ACC112 (cell line): ENCODE measurements around the gene PDE4B.

Experiments used
- H2AFZ ChIP-seq: fragments of 200-600 bp; sonication (generic); one replicate; pipeline ENCODE4 v1.6.0; 2017; ENCODE audit warnings: antibody characterized with exemption, low read length; ENCODE audit not compliant: unreplicated experiment
- H3K27ac ChIP-seq: fragments of 200-600 bp; sonication (generic); 2 replicates; pipeline ENCODE4 v1.5.1; 2014; ENCODE audit warnings: low read depth, mild to moderate bottlenecking, antibody characterized with exemption, low read length, moderate library complexity
- H3K27me3 ChIP-seq: fragments of 200-600 bp; sonication (generic); 2 replicates; pipeline ENCODE4 v1.6.1; 2014; ENCODE audit warnings: mild to moderate bottlenecking, antibody characterized with exemption, low read length, moderate library complexity, mixed read lengths; ENCODE audit not compliant: insufficient read depth
- H3K36me3 ChIP-seq: fragments of 200-600 bp; sonication (generic); 2 replicates; pipeline ENCODE4 v1.6.1; 2016; ENCODE audit warnings: mild to moderate bottlenecking, antibody characterized with exemption, low read length, moderate library complexity, mixed read lengths; ENCODE audit not compliant: insufficient read depth
- H3K4me1 ChIP-seq: fragments of 200-600 bp; sonication (generic); one replicate; pipeline ENCODE4 v1.6.1; 2016; ENCODE audit warnings: low read length, mixed read lengths; ENCODE audit not compliant: insufficient read depth, unreplicated experiment, control insufficient read depth
- H3K4me3 ChIP-seq: fragments of 200-600 bp; sonication (generic); 2 replicates; pipeline ENCODE4 v1.5.1; 2014; ENCODE audit warnings: mild to moderate bottlenecking, low read depth, low read length
- H3K79me2 ChIP-seq: fragments of 200-600 bp; sonication (generic); one replicate; pipeline ENCODE4 v1.6.0; 2016; ENCODE audit warnings: low read length; ENCODE audit not compliant: control insufficient read depth, unreplicated experiment, insufficient read depth

The PDE4B gene

GRCh38 chr1:66152034-66152433, 359.3 kb downstream of the PDE4B start:
- H2AFZ ChIP-seq, result no peak overlapping the region
- no peak overlapping the region for H3K4me3 ChIP-seq
- no peaks in the 10 kb centered on the region for H3K79me2 ChIP-seq
- H3K27me3 ChIP-seq, result peaks cover 49% of the 10 kb centered on the region
- H3K36me3 ChIP-seq, result no peaks in the 10 kb centered on the region
- no peaks in the 10 kb centered on the region for H3K4me1 ChIP-seq
- no peak overlapping the region for H3K27ac ChIP-seq

GRCh38 chr1:66154394-66154793, 361.7 kb downstream of the PDE4B start:
- Histone ChIP-seq H2AFZ (no peak overlapping the region), H3K4me3 (no peak overlapping the region), H3K27ac (no peak overlapping the region), H3K79me2 (no peaks in the 10 kb centered on the region), H3K36me3 (no peaks in the 10 kb centered on the region), H3K4me1 (no peaks in the 10 kb centered on the region), H3K27me3 (peaks cover 68% of the 10 kb centered on the region)

GRCh38 chr1:66156144-66156543, 363.4 kb downstream of the PDE4B start:
- no peak overlapping the region for H3K4me3 ChIP-seq
- H3K36me3 ChIP-seq, result no peaks in the 10 kb centered on the region
- H3K27me3 ChIP-seq, result peaks cover 78% of the 10 kb centered on the region
- H3K79me2 ChIP-seq, result no peaks in the 10 kb centered on the region
- no peak overlapping the region for H2AFZ ChIP-seq
- H3K27ac ChIP-seq, result no peak overlapping the region
- no peaks in the 10 kb centered on the region for H3K4me1 ChIP-seq

GRCh38 chr1:66159800-66160199, 367.1 kb downstream of the PDE4B start:
- Histone ChIP-seq H3K27me3 (peaks cover 51% of the 10 kb centered on the region), H3K27ac (no peak overlapping the region), H3K36me3 (no peaks in the 10 kb centered on the region), H3K4me3 (no peak overlapping the region), H2AFZ (no peak overlapping the region), H3K79me2 (no peaks in the 10 kb centered on the region), H3K4me1 (no peaks in the 10 kb centered on the region)

GRCh38 chr1:66160719-66161118, 368.0 kb downstream of the PDE4B start:
- H3K36me3 ChIP-seq, result no peaks in the 10 kb centered on the region
- H3K27ac ChIP-seq, result no peak overlapping the region
- peaks cover 46% of the 10 kb centered on the region for H3K27me3 ChIP-seq
- no peaks in the 10 kb centered on the region for H3K79me2 ChIP-seq
- H3K4me3 ChIP-seq, result no peak overlapping the region
- no peak overlapping the region for H2AFZ ChIP-seq
- no peaks in the 10 kb centered on the region for H3K4me1 ChIP-seq

GRCh38 chr1:66166753-66167152, 374.1 kb downstream of the PDE4B start:
- Histone ChIP-seq H3K27ac (no peak overlapping the region), H3K79me2 (no peaks in the 10 kb centered on the region), H3K4me1 (no peaks in the 10 kb centered on the region), H2AFZ (no peak overlapping the region), H3K4me3 (no peak overlapping the region), H3K36me3 (no peaks in the 10 kb centered on the region), H3K27me3 (peaks cover 1% of the 10 kb centered on the region; the same call in 1 of the 2 replicates)

GRCh38 chr1:66167267-66167666, 374.6 kb downstream of the PDE4B start:
- Histone ChIP-seq H3K4me3 (no peak overlapping the region), H3K27me3 (no peaks in the 10 kb centered on the region), H3K27ac (no peak overlapping the region), H3K36me3 (no peaks in the 10 kb centered on the region), H2AFZ (no peak overlapping the region), H3K4me1 (no peaks in the 10 kb centered on the region), H3K79me2 (no peaks in the 10 kb centered on the region)

- no peak overlapping the region for H3K27ac ChIP-seq
Measured at GRCh38 chr1:66168467-66168887, 375.8 kb downstream of the PDE4B start.

GRCh38 chr1:66168948-66169671, 376.4 kb downstream of the PDE4B start:
- no peaks in the 10 kb centered on the region for H3K4me1 ChIP-seq
- H3K79me2 ChIP-seq, result no peaks in the 10 kb centered on the region
- H3K27me3 ChIP-seq, result no peaks in the 10 kb centered on the region
- H3K4me3 ChIP-seq, result no peak overlapping the region
- no peak overlapping the region for H2AFZ ChIP-seq
- no peak overlapping the region for H3K27ac ChIP-seq
- no peaks in the 10 kb centered on the region for H3K36me3 ChIP-seq

More at GRCh38 chr1:66168467-66168887, 375.8 kb downstream of the PDE4B start:
- Histone ChIP-seq H2AFZ (no peak overlapping the region), H3K27me3 (no peaks in the 10 kb centered on the region), H3K36me3 (no peaks in the 10 kb centered on the region), H3K4me3 (no peak overlapping the region), H3K79me2 (no peaks in the 10 kb centered on the region), H3K4me1 (no peaks in the 10 kb centered on the region)

- Histone ChIP-seq H3K79me2 (no peaks in the 10 kb centered on the region), H3K4me1 (no peaks in the 10 kb centered on the region)
Measured at GRCh38 chr1:66172272-66172671, 379.6 kb downstream of the PDE4B start.

GRCh38 chr1:66175098-66175497, 382.4 kb downstream of the PDE4B start:
- H3K36me3 ChIP-seq, result no peaks in the 10 kb centered on the region
- H2AFZ ChIP-seq, result no peak overlapping the region
- H3K27ac ChIP-seq, result no peak overlapping the region
- no peaks in the 10 kb centered on the region for H3K4me1 ChIP-seq
- no peak overlapping the region for H3K4me3 ChIP-seq
- H3K27me3 ChIP-seq, result no peaks in the 10 kb centered on the region
- H3K79me2 ChIP-seq, result no peaks in the 10 kb centered on the region

More at GRCh38 chr1:66172272-66172671, 379.6 kb downstream of the PDE4B start:
- Histone ChIP-seq H3K27me3 (no peaks in the 10 kb centered on the region), H2AFZ (no peak overlapping the region), H3K27ac (no peak overlapping the region), H3K36me3 (no peaks in the 10 kb centered on the region), H3K4me3 (no peak overlapping the region)
